Loucy (cell line): Measurements from ENCODE around the gene LATS1.

ENCODE experiments used
- EZH2phosphoT487 ChIP-seq: fragments of 200-600 bp; IDR thresholded peaks from 2 replicates; pipeline ENCODE4 v1.6.1; 2018; ENCODE audit warnings: antibody characterized with exemption, mild to moderate bottlenecking, moderate library complexity, borderline replicate concordance
- TF ChIP-seq, protein P1 (sequence below): fragments of 200-600 bp; sonication (generic); conservative IDR thresholded peaks from 2 replicates; pipeline ENCODE4 v1.5.1; 2014; ENCODE audit warnings: mild to moderate bottlenecking, antibody characterized with exemption, low read length

DNA sequence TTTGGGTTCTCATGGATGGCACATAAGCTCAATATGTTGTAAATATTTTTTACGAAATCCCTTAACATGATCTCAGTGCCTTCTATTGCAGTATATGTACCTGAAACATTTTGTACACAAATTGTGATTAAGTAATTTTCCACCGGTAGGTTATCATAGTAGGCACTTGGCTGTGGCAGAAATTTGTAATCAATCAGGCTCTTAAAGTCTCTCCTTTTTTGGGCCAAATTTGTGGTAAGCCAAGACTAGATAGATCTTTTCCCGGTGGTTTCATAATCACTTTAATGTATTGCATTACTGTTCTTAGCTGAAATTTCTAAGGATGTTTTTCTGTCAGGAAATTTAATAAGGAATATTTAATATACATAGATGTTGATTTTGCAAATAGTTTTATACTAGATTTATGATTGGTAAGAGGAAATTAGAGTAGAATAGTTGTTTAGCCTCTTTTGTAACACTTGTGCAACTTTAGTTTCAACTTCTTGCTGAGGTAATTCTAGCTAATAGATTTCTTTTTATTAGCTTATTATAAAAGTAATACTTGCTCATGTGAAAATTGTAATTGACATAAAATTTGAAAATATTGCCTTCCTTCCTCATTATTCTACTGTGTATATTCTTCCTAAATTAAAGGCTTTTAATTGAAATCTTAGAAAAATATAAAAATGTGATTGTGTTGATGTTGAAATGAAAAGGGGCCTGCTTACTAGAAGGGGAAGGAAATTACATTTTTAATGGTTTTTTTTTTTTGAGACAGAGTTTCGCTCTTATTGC, 34.9 kb upstream of the LATS1 start:
- TF ChIP-seq, protein P1, sequence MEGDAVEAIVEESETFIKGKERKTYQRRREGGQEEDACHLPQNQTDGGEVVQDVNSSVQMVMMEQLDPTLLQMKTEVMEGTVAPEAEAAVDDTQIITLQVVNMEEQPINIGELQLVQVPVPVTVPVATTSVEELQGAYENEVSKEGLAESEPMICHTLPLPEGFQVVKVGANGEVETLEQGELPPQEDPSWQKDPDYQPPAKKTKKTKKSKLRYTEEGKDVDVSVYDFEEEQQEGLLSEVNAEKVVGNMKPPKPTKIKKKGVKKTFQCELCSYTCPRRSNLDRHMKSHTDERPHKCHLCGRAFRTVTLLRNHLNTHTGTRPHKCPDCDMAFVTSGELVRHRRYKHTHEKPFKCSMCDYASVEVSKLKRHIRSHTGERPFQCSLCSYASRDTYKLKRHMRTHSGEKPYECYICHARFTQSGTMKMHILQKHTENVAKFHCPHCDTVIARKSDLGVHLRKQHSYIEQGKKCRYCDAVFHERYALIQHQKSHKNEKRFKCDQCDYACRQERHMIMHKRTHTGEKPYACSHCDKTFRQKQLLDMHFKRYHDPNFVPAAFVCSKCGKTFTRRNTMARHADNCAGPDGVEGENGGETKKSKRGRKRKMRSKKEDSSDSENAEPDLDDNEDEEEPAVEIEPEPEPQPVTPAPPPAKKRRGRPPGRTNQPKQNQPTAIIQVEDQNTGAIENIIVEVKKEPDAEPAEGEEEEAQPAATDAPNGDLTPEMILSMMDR = no peak
- TF ChIP-seq EZH2phosphoT487 = no peak
